ENCODE data around the gene PLCB1.

PLCB1 gene

DNA sequence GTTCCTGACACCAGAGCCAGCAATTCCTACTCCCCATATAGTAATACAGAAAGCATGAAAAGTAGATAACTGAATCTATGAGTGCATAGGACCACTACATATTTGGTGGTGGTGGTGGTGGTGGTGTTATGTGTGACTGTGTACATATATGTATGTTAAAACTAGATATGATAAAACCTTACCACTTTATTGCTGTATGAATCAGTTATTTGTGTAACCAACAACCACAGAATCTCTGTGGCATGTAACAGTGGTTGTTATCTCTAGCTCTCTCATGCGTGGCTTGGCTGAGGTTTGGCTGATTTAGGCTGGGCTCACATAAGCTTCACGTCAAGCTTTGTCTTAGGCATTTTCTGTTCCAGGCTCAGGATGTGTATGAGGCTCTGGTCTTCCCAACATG is 55.7 kb downstream of the PLCB1 start:
- H3K9ac ChIP-seq (ENCODE audit: low read depth, low read length, poor library complexity, severe bottlenecking), result no peak overlapping the region
- no peak overlapping the region for H3K4me3 ChIP-seq (ENCODE audit: low read length, poor library complexity, severe bottlenecking)
- H3K4me2 ChIP-seq (ENCODE audit: low read depth, low read length, poor library complexity, severe bottlenecking), result no peak overlapping the region
- H3K9me2 ChIP-seq (replicated peaks; ENCODE audit: low read depth, low read length), result no peaks in the 10 kb centered on the region
- H3K79me2 ChIP-seq (ENCODE audit: insufficient read depth, low read length), result peaks cover 46% of the 10 kb centered on the region
- no peaks in the 10 kb centered on the region for H3K4me1 ChIP-seq (ENCODE audit: insufficient read depth, low read length, poor library complexity, severe bottlenecking)
- H4K20me1 ChIP-seq (ENCODE audit: insufficient read depth, low read length, poor library complexity, severe bottlenecking), result no peaks in the 10 kb centered on the region
- H2AFZ ChIP-seq (ENCODE audit: low read length), result no peak overlapping the region
- peaks cover under 1% of the 10 kb centered on the region; the same call in 1 of the 2 replicates for H3K9me3 ChIP-seq (ENCODE audit: insufficient read depth, low read depth, low read length)
- no peaks in the 10 kb centered on the region for H3K27me3 ChIP-seq (ENCODE audit: insufficient read depth, low read length, poor library complexity, severe bottlenecking)
- 0 out of 2 replicates have a peak, but pooled peaks cover 4% of the 10 kb centered on the region for H3K36me3 ChIP-seq (ENCODE audit: insufficient read depth, low read length)
- TF ChIP-seq EZH2phosphoT487 (IDR thresholded peaks at IDR 0.05; ENCODE audit: borderline replicate concordance), result no peak
- TF ChIP-seq, protein P1, sequence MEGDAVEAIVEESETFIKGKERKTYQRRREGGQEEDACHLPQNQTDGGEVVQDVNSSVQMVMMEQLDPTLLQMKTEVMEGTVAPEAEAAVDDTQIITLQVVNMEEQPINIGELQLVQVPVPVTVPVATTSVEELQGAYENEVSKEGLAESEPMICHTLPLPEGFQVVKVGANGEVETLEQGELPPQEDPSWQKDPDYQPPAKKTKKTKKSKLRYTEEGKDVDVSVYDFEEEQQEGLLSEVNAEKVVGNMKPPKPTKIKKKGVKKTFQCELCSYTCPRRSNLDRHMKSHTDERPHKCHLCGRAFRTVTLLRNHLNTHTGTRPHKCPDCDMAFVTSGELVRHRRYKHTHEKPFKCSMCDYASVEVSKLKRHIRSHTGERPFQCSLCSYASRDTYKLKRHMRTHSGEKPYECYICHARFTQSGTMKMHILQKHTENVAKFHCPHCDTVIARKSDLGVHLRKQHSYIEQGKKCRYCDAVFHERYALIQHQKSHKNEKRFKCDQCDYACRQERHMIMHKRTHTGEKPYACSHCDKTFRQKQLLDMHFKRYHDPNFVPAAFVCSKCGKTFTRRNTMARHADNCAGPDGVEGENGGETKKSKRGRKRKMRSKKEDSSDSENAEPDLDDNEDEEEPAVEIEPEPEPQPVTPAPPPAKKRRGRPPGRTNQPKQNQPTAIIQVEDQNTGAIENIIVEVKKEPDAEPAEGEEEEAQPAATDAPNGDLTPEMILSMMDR (conservative IDR thresholded peaks at IDR 0.05; ENCODE audit: low read length), result no peak
- H3F3A ChIP-seq (ENCODE audit: low read depth), result no peaks in the 10 kb centered on the region

DNA sequence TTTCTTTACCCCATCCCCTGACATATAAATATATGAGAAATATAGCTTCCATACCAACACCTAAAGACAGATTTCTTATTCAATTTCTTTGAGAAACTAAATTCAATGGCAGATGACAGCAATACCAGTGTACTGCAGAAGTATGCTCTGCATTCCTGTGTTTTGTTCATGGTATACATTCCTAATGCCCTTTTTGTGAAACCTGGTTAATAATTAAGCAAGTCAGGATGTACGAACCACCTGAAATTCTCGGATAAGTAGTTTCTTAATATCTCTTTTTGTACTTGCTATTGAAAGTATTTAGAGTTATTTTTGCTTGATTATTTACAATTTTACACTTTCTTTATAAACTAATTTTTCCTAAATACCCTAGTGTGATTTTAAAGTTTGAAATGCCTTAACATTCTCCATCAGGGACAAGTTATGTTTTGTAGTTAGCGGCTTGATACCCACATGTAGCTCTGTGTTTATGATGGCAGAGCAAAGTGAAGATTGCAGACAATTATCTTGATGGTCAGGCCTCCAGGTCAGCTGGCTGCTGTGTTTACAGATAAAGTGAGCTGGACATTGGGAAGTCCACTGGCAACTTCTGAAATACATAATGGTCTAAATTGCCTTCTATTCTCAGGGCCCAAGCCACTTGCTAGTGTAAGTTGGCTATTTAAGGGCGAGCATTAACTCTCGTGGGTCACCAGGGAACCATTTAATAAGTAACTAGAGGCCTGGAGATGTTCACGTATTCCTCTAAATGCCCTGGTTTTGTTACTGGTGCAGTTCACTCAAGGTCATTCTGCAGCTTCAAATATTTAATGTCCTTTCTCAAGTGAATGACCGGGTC is 58.2 kb downstream of the PLCB1 start:
- Histone ChIP-seq H3K9me2 (replicated peaks; ENCODE audit: low read depth, low read length) (no peaks in the 10 kb centered on the region), H3K4me2 (ENCODE audit: low read depth, low read length, poor library complexity, severe bottlenecking) (no peak overlapping the region), H3K27me3 (ENCODE audit: insufficient read depth, low read length, poor library complexity, severe bottlenecking) (no peaks in the 10 kb centered on the region), H3F3A (ENCODE audit: low read depth) (no peaks in the 10 kb centered on the region), H3K9ac (ENCODE audit: low read depth, low read length, poor library complexity, severe bottlenecking) (no peak overlapping the region), H3K4me1 (ENCODE audit: insufficient read depth, low read length, poor library complexity, severe bottlenecking) (no peaks in the 10 kb centered on the region), H3K36me3 (ENCODE audit: insufficient read depth, low read length) (peaks cover 16% of the 10 kb centered on the region; the same call in 1 of the 2 replicates), H3K9me3 (ENCODE audit: insufficient read depth, low read depth, low read length) (peaks cover 13% of the 10 kb centered on the region), H4K20me1 (ENCODE audit: insufficient read depth, low read length, poor library complexity, severe bottlenecking) (no peaks in the 10 kb centered on the region), H2AFZ (ENCODE audit: low read length) (no peak overlapping the region), H3K4me3 (ENCODE audit: low read length, poor library complexity, severe bottlenecking) (no peak overlapping the region), H3K79me2 (ENCODE audit: insufficient read depth, low read length) (peaks cover 41% of the 10 kb centered on the region; the same call in 1 of the 2 replicates)
- TF ChIP-seq, protein P1 (conservative IDR thresholded peaks at IDR 0.05; ENCODE audit: low read length), result no peak
- no peak for TF ChIP-seq EZH2phosphoT487 (IDR thresholded peaks at IDR 0.05; ENCODE audit: borderline replicate concordance)

DNA sequence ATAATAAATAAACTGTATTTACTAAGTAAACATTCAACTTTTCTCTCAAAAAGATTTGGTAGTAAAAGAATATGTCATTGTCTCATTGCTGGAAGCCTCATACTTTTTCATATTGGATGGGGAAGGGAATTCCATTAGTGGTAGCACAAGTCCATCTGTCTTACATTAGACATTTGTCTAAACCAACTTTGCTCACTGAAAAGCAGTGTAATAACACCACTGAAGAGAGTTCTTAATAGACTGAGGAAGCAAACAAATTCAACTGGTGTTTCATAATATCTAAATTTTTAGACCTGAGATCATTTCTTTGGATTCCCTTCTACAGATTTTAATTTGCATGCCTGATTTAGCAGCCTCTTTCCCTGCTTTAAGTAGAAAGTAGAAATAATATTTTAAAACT is 62.7 kb downstream of the PLCB1 start:
- no peaks in the 10 kb centered on the region for H3K27me3 ChIP-seq (ENCODE audit: insufficient read depth, low read length, poor library complexity, severe bottlenecking)
- H3K4me2 ChIP-seq (ENCODE audit: low read depth, low read length, poor library complexity, severe bottlenecking), result no peak overlapping the region
- H3K4me3 ChIP-seq (ENCODE audit: low read length, poor library complexity, severe bottlenecking), result no peak overlapping the region
- no peak for TF ChIP-seq EZH2phosphoT487 (IDR thresholded peaks at IDR 0.05; ENCODE audit: borderline replicate concordance)
- TF ChIP-seq, protein P1 (conservative IDR thresholded peaks at IDR 0.05; ENCODE audit: low read length), result no peak
- H3K36me3 ChIP-seq (ENCODE audit: insufficient read depth, low read length), result peaks cover 16% of the 10 kb centered on the region; the same call in 1 of the 2 replicates
- no peaks in the 10 kb centered on the region for H3F3A ChIP-seq (ENCODE audit: low read depth)
- no peak overlapping the region for H3K9ac ChIP-seq (ENCODE audit: low read depth, low read length, poor library complexity, severe bottlenecking)
- H4K20me1 ChIP-seq (ENCODE audit: insufficient read depth, low read length, poor library complexity, severe bottlenecking), result no peaks in the 10 kb centered on the region
- H3K4me1 ChIP-seq (ENCODE audit: insufficient read depth, low read length, poor library complexity, severe bottlenecking), result no peaks in the 10 kb centered on the region
- peaks cover 36% of the 10 kb centered on the region; the same call in 1 of the 2 replicates for H3K79me2 ChIP-seq (ENCODE audit: insufficient read depth, low read length)
- peaks cover 13% of the 10 kb centered on the region for H3K9me3 ChIP-seq (ENCODE audit: insufficient read depth, low read depth, low read length)
- H2AFZ ChIP-seq (ENCODE audit: low read length), result no peak overlapping the region
- no peaks in the 10 kb centered on the region for H3K9me2 ChIP-seq (replicated peaks; ENCODE audit: low read depth, low read length)
